HT1080 (cell line): ENCODE data around the gene NIPAL3. TPM values are rescaled to one million over a fixed set of nuclear protein-coding genes. Genes with fewer than 3 reads are reported as not detected.
"Not testable (repeated sequence)": the region's sequence is repeated elsewhere in the genome, so short reads cannot be mapped to it uniquely, and the experiment has no call there.

Experiments
- DNase-seq: peaks from one replicate; pipeline ENCODE4 v3.0.0-alpha.2; 2015; ENCODE audit warnings: low read depth
- total RNA-seq: library from RNA; depleted of rRNA; stranded (reverse); fragments of >200 nt; shearing (Covaris generic); gene quantifications from 2 replicates; pipeline ENCODE4 v1.2.3, GENCODE V29; 2014

The NIPAL3 gene
- total RNA-seq, 1 experiment from 2014 or later: 28.7 TPM

GRCh38 chr1:24421502-24421901 is 5.9 kb downstream of the NIPAL3 start:
- DNase-seq: no peak

- no peak for DNase-seq
These were observed 8.6 kb downstream of the NIPAL3 start for GRCh38 chr1:24424207-24424606.

GRCh38 chr1:24424990-24425389 is 9.4 kb downstream of the NIPAL3 start:
- no peak for DNase-seq

- DNase-seq: no peak
These were observed 9.8 kb downstream of the NIPAL3 start for GRCh38 chr1:24425441-24425840.

GRCh38 chr1:24425922-24426321 is 10.3 kb downstream of the NIPAL3 start:
- DNase-seq: no peak

- DNase-seq: no peak
These were observed 11.3 kb downstream of the NIPAL3 start for GRCh38 chr1:24426744-24427544.

- DNase-seq: no peak
These were observed 11.9 kb downstream of the NIPAL3 start for GRCh38 chr1:24427545-24427862.

GRCh38 chr1:24435782-24436365 is 20.3 kb downstream of the NIPAL3 start:
- no peak for DNase-seq

- DNase-seq: no peak
These were observed 22.2 kb downstream of the NIPAL3 start for GRCh38 chr1:24437631-24438396.

- no peak for DNase-seq
These were observed 22.9 kb downstream of the NIPAL3 start for GRCh38 chr1:24438423-24438901.

GRCh38 chr1:24440436-24440835 is 24.8 kb downstream of the NIPAL3 start:
- no peak for DNase-seq

GRCh38 chr1:24441480-24441879 is 25.9 kb downstream of the NIPAL3 start:
- DNase-seq: no peak

- DNase-seq: no peak
These were observed 26.5 kb downstream of the NIPAL3 start for GRCh38 chr1:24441996-24442668.

- no peak for DNase-seq
These were observed 27.2 kb downstream of the NIPAL3 start for GRCh38 chr1:24442764-24443163.

- no peak for DNase-seq
These were observed 27.6 kb downstream of the NIPAL3 start for GRCh38 chr1:24443241-24443656.

GRCh38 chr1:24446446-24446845 is 30.8 kb downstream of the NIPAL3 start:
- DNase-seq: not testable (repeated sequence)

- no peak for DNase-seq
These were observed 34.7 kb downstream of the NIPAL3 start for GRCh38 chr1:24450316-24450715.

GRCh38 chr1:24450857-24451397 is 35.3 kb downstream of the NIPAL3 start:
- no peak for DNase-seq

GRCh38 chr1:24451746-24452145 is 36.1 kb downstream of the NIPAL3 start:
- DNase-seq: no peak

- DNase-seq: no peak
These were observed 37.4 kb downstream of the NIPAL3 start for GRCh38 chr1:24452922-24453485.

GRCh38 chr1:24454673-24455072 is 39.1 kb downstream of the NIPAL3 start:
- DNase-seq: no peak
